ENCODE data around the gene CNOT11. TPM values are rescaled to one million over a fixed set of nuclear protein-coding genes. Genes with fewer than 3 reads are reported as not detected.
A peak's percentile ranks its signal among the peaks of the same experiment; 100 is the strongest.

The CNOT11 gene
- total and polyA plus RNA-seq, 2 of the 13 experiments (the other 11 are each of a cell fraction or from before 2014, with no cell fraction given): 114 to 209 TPM

GRCh38 chr2:101310090-101310833 lies 57.6 kb downstream of the CNOT11 start:
- H3K27me3 ChIP-seq (ENCODE audit: control insufficient read depth in 1 of 2, insufficient read depth in 2 of 2, low read length in 2 of 2): no peaks in the 10 kb centered on the region; a peak in 1 of 5 replicates
- peak overlapping the region; percentile 80 for H2AFZ ChIP-seq (ENCODE audit: low read length)
- no TSS peak for BruUV-seq (replicated peaks)
- intact Hi-C loops (cut with micrococcal nuclease; ENCODE audit: unreplicated experiment): no loop called here
- peaks cover 49% of the 10 kb centered on the region for H3K4me1 ChIP-seq (ENCODE audit: insufficient read depth, low read length)
- ATAC-seq: no peak
- H3K4me2 ChIP-seq (ENCODE audit: low read depth, low read length): peak overlapping the region; percentile 82
- H3K79me2 ChIP-seq (ENCODE audit: insufficient read depth, low read length): peaks cover 33% of the 10 kb centered on the region
- in situ Hi-C loops (cut with HindIII; ENCODE audit: extremely low pct_ligation_motif_present, low pct_unique_long_range_greater_than_20kb): no loop called here
- DNase-seq (ENCODE audit: low spot score): no peak
- H4K20me1 ChIP-seq (ENCODE audit: insufficient read depth, low read length): peaks cover 18% of the 10 kb centered on the region
- H3K27ac ChIP-seq (ENCODE audit: extremely low read length, insufficient read depth, low read length): peak overlapping the region; percentile 57
- 0 out of 5 replicates have a peak, but pooled peaks cover 0 to 11% of the 10 kb centered on the region in 2 experiments for H3K36me3 ChIP-seq (replicated peaks in 1 of 2; ENCODE audit: control insufficient read depth in 1 of 2, insufficient read depth in 2 of 2, low read length in 2 of 2)
- peak; percentile 51 for FAIRE-seq
- ChIA-PET POLR2A (interaction anchor here (1.5 to 4.0 kb wide), 3 partner anchors 20 to 57 kb away, joined by 5 to 37 read pairs (median 7); partner anchors contain the start of gene CNOT11), CTCF (ENCODE audit: low intra/inter-chr PET ratio, low total read pairs) (no interaction called here)
- peak overlapping the region; percentile 10 to 44 (median 30); a peak in 4 of 6 replicates for H3K4me3 ChIP-seq (replicated peaks in 1 of 3; ENCODE audit: insufficient read depth in 1 of 3, low read depth in 2 of 3, low read length in 3 of 3)
- no peaks in the 10 kb centered on the region for H3K9me3 ChIP-seq (ENCODE audit: low read length)
- 39% methylated on average over 10 of the region's 10 CpGs for WGBS (ENCODE audit: low lambda C conversion rate)
- H3K9ac ChIP-seq (ENCODE audit: insufficient read depth, low read depth, low read length): peak overlapping the region; percentile 55
- TF ChIP-seq ZNF33B (CRISPR knock-in tag; IDR thresholded peaks at IDR 0.05) (0 out of 2 replicates have a peak, but pooled peaks have one; percentile 30), TCF7 (IDR thresholded peaks at IDR 0.05; ENCODE audit: low read depth) (no peak), MEIS2 (CRISPR knock-in tag; IDR thresholded peaks at IDR 0.05) (no peak), ESRRA (CRISPR knock-in tag; IDR thresholded peaks at IDR 0.05; ENCODE audit: low read depth) (no peak), SALL1 (CRISPR knock-in tag; IDR thresholded peaks at IDR 0.05) (no peak), ZNF780A (CRISPR knock-in tag; IDR thresholded peaks at IDR 0.05) (no peak), PAXIP1 (CRISPR knock-in tag; conservative IDR thresholded peaks at IDR 0.05) (peak; percentile 49), HDAC1 (CRISPR knock-in tag; IDR thresholded peaks at IDR 0.05) (0 out of 2 replicates have a peak, but pooled peaks have one; percentile 3), JDP2 (CRISPR knock-in tag; IDR thresholded peaks at IDR 0.05; ENCODE audit: borderline replicate concordance) (no peak), HOXA7 (CRISPR knock-in tag; IDR thresholded peaks at IDR 0.05) (no peak), ZFX (CRISPR knock-in tag; IDR thresholded peaks at IDR 0.05; ENCODE audit: low read depth) (peak; percentile 33; the same call in 1 of the 2 replicates), DRAP1 (CRISPR knock-in tag; IDR thresholded peaks at IDR 0.05) (no peak), ZXDC (CRISPR knock-in tag; IDR thresholded peaks at IDR 0.05) (no peak), PAWR (CRISPR knock-in tag; IDR thresholded peaks at IDR 0.05; ENCODE audit: borderline replicate concordance) (0 out of 2 replicates have a peak, but pooled peaks have one; percentile 55), PRMT3 (CRISPR knock-in tag; IDR thresholded peaks at IDR 0.05; ENCODE audit: borderline replicate concordance, low read depth) (no peak), KDM3A (CRISPR knock-in tag; IDR thresholded peaks at IDR 0.05; ENCODE audit: low read depth) (no peak)

Measured in HepG2 (cell line).